HepG2 (cell line): Measurements from ENCODE around the gene ABHD18. TPM values are rescaled to one million over a fixed set of nuclear protein-coding genes. Genes with fewer than 3 reads are reported as not detected.

Source experiments
- CREB1 ChIP-seq, 2 experiments: fragments of 450-650 bp in 1 of 2; IDR thresholded peaks; 2 replicates each; pipeline ENCODE4 v1.6.1; 2016 to 2017; ENCODE audit warnings: control low read depth in 1 of 2, mild to moderate bottlenecking in 1 of 2, missing compliant biosample characterization in 1 of 2, missing genetic modification characterization in 1 of 2
- EED ChIP-seq: sonication (generic); formaldehyde crosslinking; IDR thresholded peaks from 2 replicates; pipeline ENCODE4 v1.5.0; 2020; ENCODE audit warnings: mild to moderate bottlenecking, missing genetic modification reagents
- GABPB1 ChIP-seq: IDR thresholded peaks from 2 replicates; pipeline ENCODE4 v1.6.1; 2016; ENCODE audit warnings: mild to moderate bottlenecking, missing genetic modification reagents, moderate library complexity, missing compliant biosample characterization
- GATAD1 ChIP-seq: IDR thresholded peaks from 2 replicates; pipeline ENCODE4 v1.6.1; 2016; ENCODE audit warnings: missing genetic modification reagents, missing compliant biosample characterization
- HNF4G ChIP-seq, 2 experiments: sonication (generic) in 1 of 2; formaldehyde crosslinking in 1 of 2; IDR thresholded peaks; 2 replicates each; pipeline versions ENCODE4 v1.4.0 to v1.6.1; 2011 to 2020; ENCODE audit warnings: borderline replicate concordance in 2 of 2, low read depth in 2 of 2, mild to moderate bottlenecking in 2 of 2, low read length in 1 of 2, missing genetic modification reagents in 1 of 2, moderate library complexity in 1 of 2
- IRX3 ChIP-seq: sonication (generic); formaldehyde crosslinking; IDR thresholded peaks from 2 replicates; pipeline ENCODE4 v1.8.1; 2023; ENCODE audit warnings: mild to moderate bottlenecking, low read depth, missing genetic modification reagents, borderline replicate concordance
- JDP2 ChIP-seq: sonication (generic); formaldehyde crosslinking; IDR thresholded peaks from 2 replicates; pipeline ENCODE4 v1.8.1; 2022; ENCODE audit warnings: missing genetic modification reagents, borderline replicate concordance
- MLXIP ChIP-seq: sonication (generic); formaldehyde crosslinking; IDR thresholded peaks from 2 replicates; pipeline ENCODE4 v1.9.0; 2021; ENCODE audit warnings: missing genetic modification reagents, borderline replicate concordance
- MTA1 ChIP-seq: sonication (generic); formaldehyde crosslinking; IDR thresholded peaks from 2 replicates; pipeline ENCODE4 v1.4.0; 2020; ENCODE audit warnings: missing genetic modification reagents, mild to moderate bottlenecking, borderline replicate concordance
- NRL ChIP-seq: sonication (generic); formaldehyde crosslinking; IDR thresholded peaks from 2 replicates; pipeline ENCODE4 v1.5.0; 2020; ENCODE audit warnings: missing genetic modification reagents, mild to moderate bottlenecking, moderate library complexity, borderline replicate concordance
- REXO4 ChIP-seq: sonication (generic); formaldehyde crosslinking; IDR thresholded peaks from 2 replicates; pipeline ENCODE4 v1.8.0; 2022; ENCODE audit warnings: missing genetic modification reagents, mild to moderate bottlenecking, borderline replicate concordance
- RFXANK ChIP-seq: IDR thresholded peaks from 2 replicates; pipeline ENCODE4 v1.6.1; 2016
- RXRA ChIP-seq: sonication (generic); formaldehyde crosslinking; IDR thresholded peaks from 2 replicates; pipeline ENCODE4 v1.5.1; 2020; ENCODE audit warnings: missing genetic modification reagents
- SRF ChIP-seq: IDR thresholded peaks from 2 replicates; pipeline ENCODE4 v1.6.1; 2011; ENCODE audit warnings: mild to moderate bottlenecking, low read depth, low read length, moderate library complexity
- TARDBP ChIP-seq: sonication (generic); formaldehyde crosslinking; IDR thresholded peaks from 2 replicates; pipeline ENCODE4 v1.8.0; 2022; ENCODE audit warnings: mild to moderate bottlenecking, missing genetic modification reagents
- TFDP2 ChIP-seq: sonication (generic); formaldehyde crosslinking; IDR thresholded peaks from 2 replicates; pipeline ENCODE4 v1.4.0; 2020; ENCODE audit warnings: missing genetic modification reagents
- ZBTB2 ChIP-seq: sonication (generic); formaldehyde crosslinking; IDR thresholded peaks from 2 replicates; pipeline ENCODE4 v1.8.0; 2022; ENCODE audit warnings: low read depth, missing genetic modification reagents
- ZC3H4 ChIP-seq: sonication (generic); formaldehyde crosslinking; IDR thresholded peaks from 2 replicates; pipeline ENCODE4 v1.4.0; 2020; ENCODE audit warnings: missing genetic modification reagents, borderline replicate concordance
- ZKSCAN1 ChIP-seq: fragments of 150-350 bp; IDR thresholded peaks from 2 replicates; pipeline ENCODE4 v1.6.1; 2014; ENCODE audit warnings: low read length
- ZNF10 ChIP-seq: sonication (generic); formaldehyde crosslinking; IDR thresholded peaks from 2 replicates; pipeline ENCODE4 v1.4.0; 2020; ENCODE audit warnings: mild to moderate bottlenecking, low read depth, missing genetic modification reagents, borderline replicate concordance
- ZNF460 ChIP-seq: sonication (generic); formaldehyde crosslinking; IDR thresholded peaks from 2 replicates; pipeline ENCODE4 v1.5.1; 2020; ENCODE audit warnings: missing genetic modification reagents, mild to moderate bottlenecking, borderline replicate concordance
- ZNF598 ChIP-seq: sonication (generic); formaldehyde crosslinking; IDR thresholded peaks from 2 replicates; pipeline ENCODE4 v1.5.1; 2020; ENCODE audit warnings: mild to moderate bottlenecking, missing genetic modification reagents, borderline replicate concordance
- ZNF670 ChIP-seq: sonication (generic); formaldehyde crosslinking; IDR thresholded peaks from 2 replicates; pipeline ENCODE4 v1.8.0; 2022; ENCODE audit warnings: mild to moderate bottlenecking, missing genetic modification reagents, borderline replicate concordance
- ZSCAN25 ChIP-seq: sonication (generic); formaldehyde crosslinking; IDR thresholded peaks from 2 replicates; pipeline ENCODE4 v1.8.0; 2022; ENCODE audit warnings: mild to moderate bottlenecking, missing genetic modification reagents
- polyA plus RNA-seq, 8 experiments: library from polyadenylated mRNA; depleted of rRNA in 3 of 8; stranded (reverse) in 7 of 8; unstranded in 1 of 8; fragments of >200 nt; fragmentation: Illumina TruSeq in 4 of 8; extraction: Trizol in 4 of 8; gene quantifications; 2 replicates each; pipeline versions ENCODE4 v1.2.1 to v1.2.3, GENCODE V29; 2011 to 2016; ENCODE audit warnings: low read depth in 4 of 8, missing spikeins in 1 of 8, mixed read lengths in 1 of 8; ENCODE audit not compliant: insufficient read depth in 1 of 8
- total RNA-seq, 5 experiments: library from RNA; depleted of rRNA; stranded (reverse); fragments of >200 nt; fragmentation: Illumina TruSeq; extraction: Trizol; gene quantifications; 2 replicates each; pipeline ENCODE4 v1.2.3, GENCODE V29; 2016; ENCODE audit warnings: low read depth in 1 of 5

The ABHD18 gene
- total and polyA plus RNA-seq, 2 of the 13 experiments (the other 11 are each of a cell fraction or from before 2014, with no cell fraction given) = 5.5 to 16.3 TPM

- TF ChIP-seq RFXANK (CRISPR knock-in tag) = no peak; the same call in 1 of the 2 replicates
- TF ChIP-seq MTA1 (CRISPR knock-in tag) = peak; percentile 45; the same call in 1 of the 2 replicates
- peak; percentile 73; the same call in 1 of the 2 replicates for TF ChIP-seq TFDP2
- no peak for TF ChIP-seq JDP2 (CRISPR knock-in tag)
- TF ChIP-seq ZNF670 = peak; percentile 86
- TF ChIP-seq MLXIP (CRISPR knock-in tag) = no peak
- TF ChIP-seq ZC3H4 (CRISPR knock-in tag) = no peak
- TF ChIP-seq REXO4 (CRISPR knock-in tag) = no peak
- no peak; the same call in 1 of the 2 replicates for TF ChIP-seq HNF4G (IDR thresholded peaks at IDR 0.05; ENCODE audit: borderline replicate concordance, low read depth, low read length)
- TF ChIP-seq HNF4G (CRISPR knock-in tag; IDR thresholded peaks at IDR 0.05; ENCODE audit: borderline replicate concordance, low read depth) = no peak
- TF ChIP-seq CREB1 (IDR thresholded peaks at IDR 0.05) = peak; percentile 75
- TF ChIP-seq CREB1 (CRISPR knock-in tag; IDR thresholded peaks at IDR 0.05) = peak; percentile 69; the same call in 1 of the 2 replicates
- TF ChIP-seq GATAD1 = peak; percentile 87
- TF ChIP-seq ZSCAN25 (CRISPR knock-in tag) = no peak; the same call in 1 of the 2 replicates
- TF ChIP-seq ZNF460 (CRISPR knock-in tag) = peak; percentile 78; the same call in 1 of the 2 replicates
- no peak for TF ChIP-seq IRX3 (CRISPR knock-in tag)
- peak; percentile 79; the same call in 1 of the 2 replicates for TF ChIP-seq EED (CRISPR knock-in tag)
- TF ChIP-seq GABPB1 (CRISPR knock-in tag) = peak; percentile 85
- peak; percentile 42; the same call in 1 of the 2 replicates for TF ChIP-seq ZNF598 (CRISPR knock-in tag)
- TF ChIP-seq ZBTB2 (CRISPR knock-in tag) = peak; percentile 95
- no peak; the same call in 1 of the 2 replicates for TF ChIP-seq TARDBP
- no peak for TF ChIP-seq SRF
- peak; percentile 51; the same call in 1 of the 2 replicates for TF ChIP-seq NRL (CRISPR knock-in tag)
- no peak for TF ChIP-seq ZNF10 (CRISPR knock-in tag)
- peak; percentile 94 for TF ChIP-seq RXRA (CRISPR knock-in tag)
- no peak for TF ChIP-seq ZKSCAN1
Measured at GRCh38 chr4:127965062-127965802, at the start of gene ABHD18, which contains the start of gene MFSD8 (continued).
